MG63 (cell line): ENCODE data around the gene ZNF808. TPM values are rescaled to one million over a fixed set of nuclear protein-coding genes. Genes with fewer than 3 reads are reported as not detected.
"Not testable (repeated sequence)": the region's sequence is repeated elsewhere in the genome, so short reads cannot be mapped to it uniquely, and the experiment has no call there.

Experiments used
- DNase-seq: peaks from one replicate; pipeline ENCODE4 v3.0.0-alpha.2; 2020
- H3K27me3 ChIP-seq: fragments of 250-450 bp; sonication (Bioruptor Pico); 2 replicates; pipeline ENCODE4 v1.5.1; 2020; ENCODE audit warnings: mild to moderate bottlenecking, moderate library complexity
- H3K36me3 ChIP-seq: fragments of 250-450 bp; sonication (Bioruptor Pico); 2 replicates; pipeline ENCODE4 v1.5.1; 2020; ENCODE audit warnings: mild to moderate bottlenecking, moderate library complexity
- H3K4me3 ChIP-seq: fragments of 250-450 bp; sonication (Bioruptor Pico); 2 replicates; pipeline ENCODE4 v1.5.1; 2020; ENCODE audit warnings: mild to moderate bottlenecking, moderate library complexity
- H3K9me3 ChIP-seq: fragments of 250-450 bp; sonication (Bioruptor Pico); 2 replicates; pipeline ENCODE4 v1.5.1; 2020; ENCODE audit warnings: mild to moderate bottlenecking, moderate library complexity
- total RNA-seq: library from RNA; depleted of rRNA; stranded (reverse); fragments of >200 nt; shearing (Covaris generic); gene quantifications from 2 replicates; pipeline ENCODE4 v1.2.3, GENCODE V29; 2014; ENCODE audit warnings: low replicate concordance

ZNF808 gene
- total RNA-seq, 1 experiment from 2014 or later, result 6.2 TPM

DNA sequence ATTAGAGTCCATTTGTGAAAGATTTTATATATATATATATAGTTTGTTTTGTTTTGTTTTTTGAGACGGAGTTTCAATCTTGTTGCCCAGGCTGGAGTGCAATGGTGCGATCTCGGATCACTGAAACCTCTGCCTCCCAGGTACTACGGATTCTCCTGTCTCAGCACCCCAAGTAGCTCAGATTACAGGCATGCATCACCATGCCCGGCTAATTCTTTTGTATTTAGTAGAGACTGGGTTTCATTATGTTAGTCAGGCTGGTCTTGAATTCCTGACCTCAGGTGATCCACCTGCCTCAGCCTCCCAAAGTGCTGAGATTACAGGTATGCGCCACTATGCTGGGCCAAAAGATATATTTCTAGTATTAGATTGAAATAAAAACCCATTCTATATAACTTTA is 38.7 kb downstream of the ZNF808 start:
- peaks cover 13% of the 10 kb centered on the region for H3K9me3 ChIP-seq
- no peak for DNase-seq
- H3K4me3 ChIP-seq, result no peak overlapping the region
- peaks cover 16% of the 10 kb centered on the region for H3K36me3 ChIP-seq
- no peaks in the 10 kb centered on the region for H3K27me3 ChIP-seq

DNA sequence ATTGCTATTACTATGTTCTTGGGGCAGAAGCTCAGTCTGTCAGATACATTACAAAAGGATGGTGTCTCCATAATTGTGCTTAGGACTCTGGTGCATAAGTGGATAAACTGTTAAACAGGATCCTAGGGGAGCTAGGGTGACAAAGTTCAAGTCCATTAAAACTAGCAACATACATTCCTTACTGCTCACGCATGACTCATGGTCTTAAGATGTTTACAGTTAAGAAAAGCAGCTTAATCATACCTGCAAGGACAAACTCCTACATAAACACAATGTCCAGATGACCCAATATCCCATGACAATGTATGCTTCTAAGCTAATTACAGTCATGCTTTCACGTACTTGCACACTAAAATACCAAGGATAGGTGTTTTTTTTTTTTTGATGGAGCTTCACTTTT is 39.1 kb downstream of the ZNF808 start:
- no peak for DNase-seq
- Histone ChIP-seq H3K27me3 (no peaks in the 10 kb centered on the region), H3K9me3 (peaks cover 13% of the 10 kb centered on the region), H3K4me3 (no peak overlapping the region), H3K36me3 (peaks cover 16% of the 10 kb centered on the region)

DNA sequence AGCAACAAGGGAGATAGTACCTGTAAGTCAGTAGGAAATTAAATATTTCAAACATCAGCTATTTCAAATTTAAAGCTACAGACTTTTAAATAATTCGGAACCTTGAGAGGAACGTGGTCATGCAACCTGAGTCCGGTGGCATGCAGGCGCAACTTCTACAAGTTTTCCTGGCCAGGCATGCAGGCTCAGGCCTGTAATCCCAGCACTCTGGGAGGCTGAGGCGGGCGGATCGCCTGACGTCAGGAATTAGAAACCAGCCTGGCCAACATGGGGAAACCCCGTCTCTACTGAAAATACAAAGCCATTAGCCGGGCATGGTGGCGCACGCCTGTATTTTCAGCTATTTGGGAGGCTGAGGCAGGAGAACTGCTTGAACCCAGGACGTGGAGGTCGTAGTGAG is 40.5 kb downstream of the ZNF808 start:
- H3K36me3 ChIP-seq, result peaks cover 15% of the 10 kb centered on the region
- H3K9me3 ChIP-seq, result peaks cover 13% of the 10 kb centered on the region
- H3K27me3 ChIP-seq, result no peaks in the 10 kb centered on the region
- no peak for DNase-seq
- no peak overlapping the region for H3K4me3 ChIP-seq

DNA sequence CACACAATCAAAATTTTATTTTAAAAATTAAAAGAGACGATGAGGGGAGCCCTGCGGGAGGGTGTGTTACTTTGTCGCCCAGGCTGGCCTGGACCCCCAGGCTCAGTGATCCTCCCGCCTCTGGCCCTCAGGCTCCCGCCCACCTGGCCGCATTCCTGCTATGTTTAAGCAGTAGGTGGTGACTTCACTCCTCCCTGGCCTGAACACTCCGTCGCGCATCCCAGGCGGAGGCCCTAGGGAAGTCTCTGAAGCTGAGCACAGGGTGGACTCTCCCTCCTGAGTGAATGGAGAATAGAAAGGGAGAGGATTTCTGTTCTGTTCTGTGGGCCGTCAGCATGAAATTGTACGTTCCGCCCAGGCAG is 42.2 kb downstream of the ZNF808 start:
- H3K36me3 ChIP-seq, H3K9me3 ChIP-seq, H3K27me3 ChIP-seq: not testable (repeated sequence)
- H3K4me3 ChIP-seq, result peak overlapping the region; percentile 76
- DNase-seq, result peak; percentile 13

DNA sequence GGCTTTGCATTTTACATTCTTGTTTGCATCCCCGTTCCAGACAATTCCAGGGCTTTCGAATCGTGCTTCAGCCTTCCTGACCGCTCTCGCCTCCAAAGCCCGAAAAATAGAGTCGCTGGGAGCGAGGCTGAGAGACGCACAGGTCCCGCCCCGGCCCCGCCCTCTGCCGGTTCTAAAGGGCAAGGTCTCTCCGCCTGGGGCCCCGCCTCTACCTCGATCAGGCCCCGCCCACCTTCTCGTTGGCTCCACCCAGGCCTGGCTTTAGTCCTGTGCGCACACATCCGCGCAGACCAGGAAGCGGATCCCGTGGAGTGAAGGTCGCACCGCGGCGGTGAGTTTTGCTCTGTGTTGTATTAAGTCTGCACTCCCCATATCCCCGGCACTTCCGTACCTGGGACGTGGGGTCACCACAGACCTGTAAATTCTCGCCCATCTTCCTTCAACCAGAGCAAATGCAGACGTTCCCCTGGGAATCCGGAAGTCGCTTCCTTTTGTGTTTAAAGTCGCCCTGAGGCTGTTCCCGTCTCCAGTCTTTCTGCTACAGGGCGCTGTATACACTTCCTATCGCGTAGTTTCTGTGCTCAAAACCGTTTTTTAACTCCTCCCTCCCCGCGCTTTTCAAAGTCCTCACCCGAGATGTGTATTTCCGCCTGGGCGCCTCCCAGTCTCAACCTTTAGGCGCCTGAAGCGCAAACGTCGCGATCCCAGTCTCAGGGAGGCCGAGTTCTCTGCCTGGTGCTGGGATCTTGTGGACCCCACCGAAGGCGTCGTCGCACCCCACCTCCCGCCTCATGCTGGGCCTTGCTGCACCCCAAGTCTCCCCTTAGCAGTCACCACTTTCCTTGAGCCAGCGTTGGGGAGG is 42.8 kb downstream of the ZNF808 start, which contains the start of gene ZNF701:
ZNF701 (plus strand) TSS at position 288 of the 862 bp plus-strand sequence. CDS start 3,861 bp downstream, outside the sequence.
- peak; percentile 88 for DNase-seq
- no peaks in the 10 kb centered on the region for H3K27me3 ChIP-seq
- peak within 1 kb of the TSS; percentile 76 for H3K4me3 ChIP-seq
- H3K36me3 ChIP-seq, result peaks cover 13% of the 10 kb centered on the region
- H3K9me3 ChIP-seq, result peaks cover 6% of the 10 kb centered on the region

DNA sequence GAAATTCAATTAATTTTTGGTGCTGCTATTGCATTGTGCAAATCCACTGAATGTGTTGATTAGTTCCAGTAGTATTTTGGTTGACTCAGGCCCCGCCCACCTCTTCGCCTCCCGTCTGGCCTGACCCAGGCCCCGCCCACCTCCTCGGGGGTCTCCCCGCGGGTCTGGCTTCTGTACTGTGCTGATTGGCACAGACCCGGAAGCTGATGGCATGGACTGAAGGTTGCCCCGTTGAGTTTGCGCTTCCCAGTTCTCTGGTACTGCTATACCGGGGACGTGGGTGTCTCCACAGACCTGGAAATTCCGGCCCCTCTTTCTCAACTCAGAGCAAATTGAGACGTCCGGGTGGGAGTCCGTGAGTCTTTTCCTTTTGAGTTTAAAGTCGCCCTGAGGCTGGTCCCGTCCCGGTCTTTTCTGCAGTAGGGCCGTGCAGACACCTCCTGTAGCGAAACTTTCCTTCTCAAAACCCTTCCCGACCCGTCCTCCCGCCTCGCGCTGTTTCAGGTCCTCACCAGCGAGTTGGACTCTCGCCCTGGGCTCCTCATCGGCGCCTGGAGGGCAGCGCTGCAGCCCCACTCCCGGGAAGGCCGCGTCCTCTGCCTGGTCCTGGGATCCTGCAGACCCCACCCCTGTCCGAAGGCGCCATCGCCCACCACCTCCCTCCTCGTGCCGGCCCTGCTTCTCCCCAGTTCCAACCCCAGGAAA is 57.4 kb downstream of the ZNF808 start:
- H3K9me3 ChIP-seq, result no peaks in the 10 kb centered on the region; the same call in 1 of the 2 replicates
- DNase-seq, result no peak
- no peak overlapping the region for H3K4me3 ChIP-seq
- H3K36me3 ChIP-seq, result peaks cover 46% of the 10 kb centered on the region
- no peaks in the 10 kb centered on the region for H3K27me3 ChIP-seq

DNA sequence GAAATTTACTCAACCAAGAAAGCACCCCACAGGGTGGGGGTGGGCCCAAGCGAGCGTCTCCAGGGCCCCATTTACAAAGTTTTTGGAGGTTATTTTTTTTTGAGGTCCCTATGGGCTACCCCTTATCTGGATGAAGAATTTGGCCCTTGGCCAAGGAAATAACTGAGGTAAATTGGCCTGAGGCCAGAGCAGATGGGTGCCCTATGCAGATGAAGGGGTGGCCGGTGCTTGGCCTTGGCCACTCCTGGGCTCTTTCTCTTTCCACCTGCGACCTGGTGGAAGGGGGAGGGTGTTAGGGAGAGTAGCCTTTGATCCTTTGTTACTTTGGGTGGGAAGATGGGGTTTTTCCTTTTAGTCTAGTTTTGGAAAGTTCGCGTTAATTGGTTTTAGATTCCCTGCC is 58.1 kb downstream of the ZNF808 start:
- Histone ChIP-seq H3K9me3 (no peaks in the 10 kb centered on the region; the same call in 1 of the 2 replicates), H3K4me3 (no peak overlapping the region), H3K36me3 (peaks cover 39% of the 10 kb centered on the region), H3K27me3 (no peaks in the 10 kb centered on the region)
- DNase-seq, result no peak

DNA sequence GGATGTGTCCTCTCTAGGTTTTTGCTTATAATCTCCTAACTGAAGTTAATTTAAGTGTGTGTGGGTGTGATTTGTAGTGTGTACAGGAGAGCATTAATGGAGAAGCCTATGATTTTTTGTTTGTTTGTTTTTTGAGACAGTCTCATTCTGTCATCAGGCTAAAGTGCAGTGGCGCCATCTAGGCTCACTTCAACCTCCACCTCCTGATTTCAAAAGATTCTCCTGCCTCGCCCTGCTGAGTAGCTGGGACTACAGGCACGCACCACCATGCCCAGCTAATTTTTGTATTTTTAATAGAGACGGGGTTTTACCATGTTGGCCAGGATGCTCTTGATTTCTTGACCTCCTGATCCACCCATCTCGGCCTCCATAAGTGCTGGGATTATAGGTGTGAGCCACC is 63.3 kb downstream of the ZNF808 start:
- peaks cover 7% of the 10 kb centered on the region for H3K36me3 ChIP-seq
- peaks cover 2% of the 10 kb centered on the region; the same call in 1 of the 2 replicates for H3K9me3 ChIP-seq
- DNase-seq, result no peak
- no peak overlapping the region for H3K4me3 ChIP-seq
- H3K27me3 ChIP-seq, result no peaks in the 10 kb centered on the region

DNA sequence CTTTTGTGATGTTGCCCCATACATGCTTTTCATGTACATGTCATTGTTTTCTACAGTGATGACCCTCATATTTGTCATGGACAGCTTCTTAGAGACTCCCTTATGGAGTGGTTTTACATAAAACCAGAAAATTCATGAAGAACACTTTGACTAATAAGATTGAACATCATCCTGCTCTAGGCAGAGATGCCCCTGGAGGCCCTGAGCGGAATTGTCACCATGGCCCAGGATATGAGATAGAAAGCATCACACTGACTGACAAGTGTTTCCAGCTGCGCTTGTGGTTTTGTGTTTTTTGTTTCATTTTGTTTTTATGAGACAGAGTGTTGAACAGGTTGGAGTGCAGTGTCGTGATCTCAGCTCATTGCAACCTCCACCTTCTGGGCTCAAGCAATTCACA is 64.8 kb downstream of the ZNF808 start:
- Histone ChIP-seq H3K4me3 (no peak overlapping the region), H3K27me3 (no peaks in the 10 kb centered on the region), H3K36me3 (peaks cover 11% of the 10 kb centered on the region), H3K9me3 (peaks cover 5% of the 10 kb centered on the region)
- no peak for DNase-seq

DNA sequence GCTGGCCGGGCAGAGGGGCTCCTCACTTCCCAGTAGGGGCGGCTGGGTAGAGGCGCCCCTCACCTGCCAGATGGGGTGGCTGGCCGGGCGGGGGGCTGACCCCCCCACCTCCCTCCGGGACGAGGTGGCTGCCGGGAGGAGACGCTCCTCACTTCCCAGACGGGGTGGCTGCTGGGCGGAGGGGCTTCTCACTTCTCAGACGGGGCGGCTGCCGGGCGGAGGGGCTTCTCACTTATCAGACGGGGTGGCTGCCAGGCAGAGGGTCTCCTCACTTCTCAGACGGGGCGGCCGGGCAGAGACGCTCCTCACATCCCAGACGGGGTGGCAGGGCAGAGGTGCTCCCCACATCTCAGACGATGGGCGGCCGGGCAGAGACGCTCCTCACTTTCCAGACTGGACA is 66.0 kb downstream of the ZNF808 start:
- not testable (repeated sequence) for H3K9me3 ChIP-seq, H3K27me3 ChIP-seq, DNase-seq, H3K4me3 ChIP-seq
- peaks cover 11% of the 10 kb centered on the region for H3K36me3 ChIP-seq

DNA sequence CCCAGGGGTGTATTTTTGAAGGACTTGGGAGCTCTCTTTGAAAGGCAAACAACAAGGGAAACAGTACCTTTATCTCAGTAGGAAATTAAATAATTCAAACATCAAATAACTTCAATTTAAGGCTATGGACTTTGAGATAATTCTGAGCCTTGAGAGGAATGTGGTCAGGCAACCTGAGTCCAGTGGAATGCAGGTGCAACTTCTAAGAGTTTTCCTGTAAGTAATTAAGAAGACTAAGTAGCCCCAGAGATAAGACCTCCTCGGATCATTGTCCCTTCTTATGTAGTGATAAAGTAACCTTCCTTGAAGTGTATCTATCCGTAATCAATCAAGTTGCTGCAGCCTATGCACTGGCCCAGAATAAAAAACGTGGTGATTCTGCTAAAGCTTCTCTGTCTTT is 71.8 kb downstream of the ZNF808 start:
- peaks cover 6% of the 10 kb centered on the region; the same call in 1 of the 2 replicates for H3K36me3 ChIP-seq
- peaks cover 5% of the 10 kb centered on the region for H3K9me3 ChIP-seq
- H3K27me3 ChIP-seq, result no peaks in the 10 kb centered on the region
- no peak for DNase-seq
- H3K4me3 ChIP-seq, result no peak overlapping the region

DNA sequence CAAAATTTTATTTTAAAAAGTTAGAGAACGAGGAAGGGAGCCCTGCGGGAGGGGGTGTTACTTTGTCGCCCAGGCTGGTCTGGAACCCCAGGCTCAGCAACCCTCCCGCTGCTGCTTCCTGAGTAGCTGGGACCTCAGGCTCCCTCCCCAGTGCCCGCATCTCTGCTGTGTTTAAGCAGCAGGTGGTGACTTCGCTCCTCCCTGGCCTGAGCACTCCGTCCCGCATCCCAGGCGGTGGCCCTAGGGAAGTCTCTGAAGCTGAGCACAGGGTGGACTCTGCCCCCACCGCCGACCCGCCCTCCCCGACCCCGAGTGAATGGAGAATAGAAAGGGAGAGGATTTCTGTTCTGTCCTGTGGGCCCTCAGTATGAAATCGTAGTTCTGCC is 73.2 kb downstream of the ZNF808 start:
- peaks cover 4% of the 10 kb centered on the region; the same call in 1 of the 2 replicates for H3K36me3 ChIP-seq
- no peak for DNase-seq
- H3K9me3 ChIP-seq, result peaks cover 3% of the 10 kb centered on the region; the same call in 1 of the 2 replicates
- no peaks in the 10 kb centered on the region for H3K27me3 ChIP-seq
- peak overlapping the region; percentile 67 for H3K4me3 ChIP-seq

DNA sequence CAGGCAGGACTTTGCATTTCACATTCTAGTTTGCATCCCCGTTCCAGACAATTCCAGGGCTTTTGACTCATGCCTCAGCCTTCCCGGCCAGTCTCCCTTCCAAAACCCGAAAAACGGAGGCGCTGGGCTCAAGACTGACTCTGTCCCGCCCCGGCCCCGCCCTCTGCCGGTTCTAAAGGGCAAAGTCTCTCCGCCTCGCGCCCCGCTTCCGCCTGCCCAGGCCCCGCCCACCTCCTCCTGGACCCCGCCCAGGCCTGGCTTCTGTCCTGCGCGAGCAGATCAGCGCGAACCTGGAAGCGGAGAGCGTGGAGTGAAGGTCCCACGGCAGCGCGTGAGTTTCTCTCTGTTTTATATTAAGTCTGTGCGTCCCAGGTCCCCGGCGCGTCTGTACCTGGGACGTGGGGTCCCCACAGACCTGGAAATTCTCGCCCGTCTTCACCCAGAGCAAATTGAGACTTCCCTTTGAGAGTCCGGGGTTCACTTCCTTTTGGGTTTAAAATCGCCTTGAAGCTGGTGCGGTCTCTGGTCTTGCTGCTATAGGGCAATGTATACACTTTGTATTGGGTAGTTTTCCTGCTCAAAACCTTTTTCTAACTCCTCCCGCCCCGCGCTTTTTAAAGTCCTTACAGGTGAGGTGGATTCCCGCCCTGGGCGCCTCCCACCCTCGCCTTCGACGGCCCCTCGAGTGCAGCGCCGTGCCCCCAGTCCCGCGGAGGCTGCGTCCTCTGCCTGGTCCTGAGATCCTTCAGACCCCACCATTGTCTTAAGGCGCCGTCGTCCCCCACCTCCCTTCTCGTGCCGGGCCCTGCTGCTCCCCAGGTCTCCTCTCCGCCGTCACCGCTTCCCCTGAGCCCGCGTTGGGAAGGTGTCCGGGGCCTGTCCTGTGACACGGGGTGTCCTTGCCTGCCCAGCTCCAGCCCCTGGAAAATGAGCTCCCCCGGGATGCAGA is 73.8 kb downstream of the ZNF808 start:
- DNase-seq, result peak; percentile 97
- H3K36me3 ChIP-seq, result peaks cover 8% of the 10 kb centered on the region
- H3K4me3 ChIP-seq, result peak overlapping the region; percentile 67
- no peaks in the 10 kb centered on the region for H3K27me3 ChIP-seq
- peaks cover 2% of the 10 kb centered on the region; the same call in 1 of the 2 replicates for H3K9me3 ChIP-seq

DNA sequence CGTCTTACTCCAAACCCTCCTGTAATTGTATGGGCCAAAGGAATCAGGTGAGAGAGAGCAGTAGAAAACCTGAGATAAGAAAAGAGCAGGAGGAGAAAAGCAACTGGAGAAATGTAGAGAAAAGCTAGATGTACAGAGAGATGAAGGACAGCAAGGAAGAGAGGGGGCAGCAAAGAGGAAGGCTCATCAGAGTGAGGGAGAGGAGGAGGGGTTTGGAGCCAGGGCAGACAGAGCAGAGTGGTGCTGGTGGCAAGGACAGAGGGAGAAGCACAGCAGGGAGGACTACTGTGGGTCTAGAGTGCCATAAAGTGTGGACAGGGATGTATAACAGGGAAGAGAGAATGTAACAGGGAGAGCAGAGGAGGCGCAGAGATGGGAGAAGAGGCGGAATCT is 74.5 kb downstream of the ZNF808 start:
- DNase-seq, result not testable (repeated sequence)
- H3K4me3 ChIP-seq, result peak overlapping the region; percentile 67; the same call in 1 of the 2 replicates

DNA sequence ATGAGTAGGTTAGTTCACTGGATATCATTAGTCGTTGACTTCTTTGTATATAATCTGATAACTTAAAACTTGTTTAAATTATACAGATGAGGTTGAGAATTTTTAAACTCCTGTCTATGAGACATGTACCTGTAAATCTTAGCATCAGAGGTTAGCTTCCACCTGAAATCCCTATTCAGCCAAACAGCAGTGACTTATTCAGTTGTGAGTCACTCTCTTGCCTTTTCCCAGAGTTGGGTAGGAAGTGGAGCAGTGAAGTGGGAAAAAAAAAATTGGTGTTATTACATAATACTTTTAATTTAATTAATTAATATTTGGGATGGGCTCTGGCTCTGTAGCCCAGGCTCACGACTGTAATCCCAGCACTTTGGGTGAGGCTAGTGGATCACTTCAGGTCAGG is 75.5 kb downstream of the ZNF808 start:
- no peaks in the 10 kb centered on the region for H3K27me3 ChIP-seq
- H3K4me3 ChIP-seq, result no peak overlapping the region
- no peaks in the 10 kb centered on the region; the same call in 1 of the 2 replicates for H3K9me3 ChIP-seq
- DNase-seq, result no peak
- peaks cover 6% of the 10 kb centered on the region for H3K36me3 ChIP-seq

More for the DNA sequence above, 74.5 kb downstream of the ZNF808 start:
- H3K27me3 ChIP-seq, H3K36me3 ChIP-seq, H3K9me3 ChIP-seq: not testable (repeated sequence)

DNA sequence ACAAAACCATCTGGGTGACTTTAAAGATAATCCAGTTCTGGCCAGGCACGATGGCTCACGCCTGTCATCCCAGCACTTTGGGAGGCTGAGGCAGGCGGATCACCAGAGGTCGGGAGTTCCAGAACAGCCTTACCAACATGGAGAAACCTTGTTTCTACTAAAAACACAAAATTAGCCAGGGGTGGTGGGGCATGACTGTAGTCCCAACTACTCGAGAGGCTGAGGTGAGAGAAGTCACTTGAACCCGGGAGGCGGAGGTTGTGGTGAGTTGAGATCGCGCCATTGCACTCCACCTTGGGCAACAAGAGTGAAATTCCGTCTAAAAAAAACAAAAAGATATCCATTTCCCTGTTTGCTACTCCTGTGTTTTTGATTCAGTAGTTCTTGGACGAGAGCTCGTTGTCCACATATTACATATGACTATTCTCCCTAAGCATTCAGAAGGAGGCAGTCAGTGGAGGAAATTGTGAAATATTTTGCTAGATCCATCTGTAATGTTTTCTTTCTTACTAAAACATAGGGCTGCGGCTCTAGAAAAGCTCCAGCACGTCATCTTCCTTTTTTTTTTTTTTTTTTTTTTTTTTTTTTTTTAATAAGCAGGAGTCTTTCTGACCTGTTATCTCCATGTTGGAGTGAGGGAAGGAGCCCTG is 76.2 kb downstream of the ZNF808 start:
- no peak for DNase-seq
- H3K36me3 ChIP-seq, result peaks cover 7% of the 10 kb centered on the region
- H3K27me3 ChIP-seq, result no peaks in the 10 kb centered on the region
- no peak overlapping the region for H3K4me3 ChIP-seq
- peaks cover 3% of the 10 kb centered on the region; the same call in 1 of the 2 replicates for H3K9me3 ChIP-seq
